IMR-90 (cell line): Measurements from ENCODE around the gene ZNF772. TPM values are rescaled to one million over a fixed set of nuclear protein-coding genes. Genes with fewer than 3 reads are reported as not detected.

ENCODE experiments used
- ATAC-seq: fragments of 200-7000 bp; cut with Tn5 transposase; 2 replicates; pipeline ENCODE4 v1.9.1; 2020; ENCODE audit warnings: low read depth, mild to moderate bottlenecking, moderate library complexity
- Bru-seq: library from RNA; stranded (reverse); fragments of 400-500 nt; gene quantifications from one replicate; lab custom pipeline; 2021; lab: Mats Ljungman, UMichigan
- BruChase-seq, 2 experiments: library from RNA; stranded (reverse); fragments of 400-500 nt; gene quantifications; one replicate each; lab custom pipeline; 2021; lab: Mats Ljungman, UMichigan
- BruUV-seq: library from RNA; stranded (reverse); fragments of 400-500 nt; replicated peaks from 2 replicates; lab custom pipeline; 2021; lab: Mats Ljungman, UMichigan
- CTCF ChIA-PET: fragments of 300-600 bp; formaldehyde crosslinking; extraction: SDS; loops from one replicate; lab custom pipeline; 2021; ENCODE audit warnings: antibody characterized with exemption; lab: Yijun Ruan, JAX
- POLR2A ChIA-PET: fragments of 300-600 bp; sonication (Branson Sonifier 250); formaldehyde crosslinking; loops from one replicate; lab custom pipeline; 2022; ENCODE audit warnings: antibody characterized with exemption; ENCODE audit not compliant: unreplicated experiment; lab: Charles Lee
- DNase-seq: peaks from one replicate; pipeline ENCODE4 v3.0.0; 2013
- H2AFZ ChIP-seq: replicated peaks from 2 replicates; pipeline ENCODE3; 2013; ENCODE audit warnings: low read length, mild to moderate bottlenecking; ENCODE audit not compliant: poor library complexity
- H2AK5ac ChIP-seq: 2 replicates; pipeline ENCODE4 v1.6.1; 2013; ENCODE audit warnings: low read depth, low read length, inconsistent platforms
- H2AK9ac ChIP-seq: replicated peaks from 2 replicates; pipeline ENCODE3; 2013; ENCODE audit warnings: mild to moderate bottlenecking, low read depth, low read length, moderate library complexity; ENCODE audit not compliant: poor library complexity
- H2BK120ac ChIP-seq: 2 replicates; pipeline ENCODE4 v1.6.1; 2013; ENCODE audit warnings: low read depth, low read length, inconsistent platforms
- H2BK15ac ChIP-seq: 3 replicates; pipeline ENCODE4 v1.6.1; 2013; ENCODE audit warnings: low read depth, low read length, inconsistent platforms
- H2BK20ac ChIP-seq: 2 replicates; pipeline ENCODE4 v1.6.1; 2013; ENCODE audit warnings: low read depth, mild to moderate bottlenecking, inconsistent platforms, low read length, moderate library complexity
- H2BK5ac ChIP-seq: 2 replicates; pipeline ENCODE4 v1.6.1; 2013; ENCODE audit warnings: mild to moderate bottlenecking, low read depth, low read length, inconsistent platforms; ENCODE audit not compliant: poor library complexity, severe bottlenecking
- H3K14ac ChIP-seq: replicated peaks from 2 replicates; pipeline ENCODE4 v1.6.1; 2013; ENCODE audit warnings: low read depth, low read length, inconsistent platforms
- H3K18ac ChIP-seq: 2 replicates; pipeline ENCODE4 v1.6.1; 2013; ENCODE audit warnings: low read depth, low read length, control low read depth
- H3K23ac ChIP-seq: 2 replicates; pipeline ENCODE4 v1.6.1; 2013; ENCODE audit warnings: low read depth, low read length, inconsistent platforms
- H3K27ac ChIP-seq: 2 replicates; pipeline ENCODE4 v1.5.1; 2013; ENCODE audit warnings: mild to moderate bottlenecking, control low read depth, low read length; ENCODE audit not compliant: insufficient read depth
- H3K27me3 ChIP-seq: 2 replicates; pipeline ENCODE4 v1.6.1; 2013; ENCODE audit warnings: low read length; ENCODE audit not compliant: control insufficient read depth, insufficient read depth
- H3K36me3 ChIP-seq: 2 replicates; pipeline ENCODE4 v1.6.1; 2013; ENCODE audit warnings: low read length, mixed read lengths; ENCODE audit not compliant: control insufficient read depth, insufficient read depth
- H3K4ac ChIP-seq: 2 replicates; pipeline ENCODE4 v1.6.1; 2013; ENCODE audit warnings: low read depth, low read length, inconsistent platforms
- H3K4me1 ChIP-seq: 2 replicates; pipeline ENCODE4 v1.6.1; 2013; ENCODE audit warnings: low read length, mixed read lengths; ENCODE audit not compliant: control insufficient read depth, insufficient read depth
- H3K4me2 ChIP-seq: 2 replicates; pipeline ENCODE4 v1.6.1; 2013; ENCODE audit warnings: low read depth, mild to moderate bottlenecking, control low read depth, low read length, moderate library complexity
- H3K4me3 ChIP-seq: 2 replicates; pipeline ENCODE4 v1.5.1; 2013; ENCODE audit warnings: low read depth, mild to moderate bottlenecking, control low read depth, low read length, moderate library complexity; ENCODE audit not compliant: insufficient read depth
- H3K56ac ChIP-seq: 2 replicates; pipeline ENCODE4 v1.6.1; 2013; ENCODE audit warnings: low read length, inconsistent platforms; ENCODE audit not compliant: insufficient read depth; ENCODE audit errors: extremely low read depth
- H3K79me1 ChIP-seq, 2 experiments: 2 replicates each; pipeline ENCODE4 v1.6.1; 2013; ENCODE audit warnings: low read length in 2 of 2, inconsistent platforms in 1 of 2, low read depth in 1 of 2
- H3K9ac ChIP-seq: 2 replicates; pipeline ENCODE4 v1.6.1; 2013; ENCODE audit warnings: low read depth, low read length, control low read depth
- H3K9me1 ChIP-seq: 2 replicates; pipeline ENCODE4 v1.6.1; 2013; ENCODE audit warnings: low read length, inconsistent platforms; ENCODE audit not compliant: insufficient read depth
- H3K9me3 ChIP-seq: 2 replicates; pipeline ENCODE4 v1.6.1; 2013; ENCODE audit warnings: low read length; ENCODE audit not compliant: control insufficient read depth, insufficient read depth
- H4K20me1 ChIP-seq: 2 replicates; pipeline ENCODE4 v1.6.1; 2013; ENCODE audit warnings: low read length, inconsistent platforms; ENCODE audit not compliant: insufficient read depth
- H4K5ac ChIP-seq: 2 replicates; pipeline ENCODE4 v1.6.1; 2013; ENCODE audit warnings: mild to moderate bottlenecking, low read depth, low read length, control low read depth
- H4K8ac ChIP-seq, 2 experiments: 2 replicates each; pipeline ENCODE4 v1.6.1; 2013; ENCODE audit warnings: low read depth in 2 of 2, low read length in 2 of 2, control low read depth in 1 of 2, inconsistent platforms in 1 of 2
- H4K91ac ChIP-seq: 2 replicates; pipeline ENCODE4 v1.6.1; 2013; ENCODE audit warnings: low read depth, low read length, inconsistent platforms; ENCODE audit not compliant: insufficient read depth
- BHLHE40 ChIP-seq: fragments of 150-350 bp; IDR thresholded peaks from 2 replicates; pipeline ENCODE4 v1.6.1; 2016; ENCODE audit warnings: mild to moderate bottlenecking, low read depth, low read length
- CHD1 ChIP-seq: IDR thresholded peaks from 2 replicates; pipeline ENCODE4 v1.6.1; 2012; ENCODE audit warnings: low read depth, low read length, improper control_type of control experiment
- MAZ ChIP-seq: IDR thresholded peaks from 2 replicates; pipeline ENCODE4 v1.6.1; 2012; ENCODE audit warnings: low read depth, mild to moderate bottlenecking, low read length, improper control_type of control experiment, moderate library complexity, borderline replicate concordance
- MXI1 ChIP-seq: IDR thresholded peaks from 2 replicates; pipeline ENCODE4 v1.6.1; 2012; ENCODE audit warnings: low read depth, mild to moderate bottlenecking, low read length, moderate library complexity, borderline replicate concordance
- NFE2L2 ChIP-seq: fragments of 150-350 bp; IDR thresholded peaks from 2 replicates; pipeline ENCODE4 v1.6.1; 2016; ENCODE audit warnings: low read depth, mild to moderate bottlenecking, low read length
- RAD21 ChIP-seq: IDR thresholded peaks from 2 replicates; pipeline ENCODE4 v1.6.1; 2012; ENCODE audit warnings: low read length, improper control_type of control experiment
- RFX5 ChIP-seq: IDR thresholded peaks from 2 replicates; pipeline ENCODE4 v1.8.0; 2012; ENCODE audit warnings: low read depth, mild to moderate bottlenecking, low read length, moderate library complexity
- SMC3 ChIP-seq: fragments of 150-350 bp; IDR thresholded peaks from 2 replicates; pipeline ENCODE4 v1.6.1; 2016; ENCODE audit warnings: low read depth, mild to moderate bottlenecking, antibody characterized with exemption, low read length, moderate library complexity
- WGBS, 2 experiments: methylation state at CpG; one replicate each; pipeline versions ENCODE4 v1.1.5 to v1.1.7; 2013; ENCODE audit warnings: missing lambda C conversion rate in 2 of 2; ENCODE audit not compliant: insufficient read length in 1 of 2; ENCODE audit errors: extremely low coverage in 2 of 2; 5-methylcytosine and 5-hydroxymethylcytosine counted together
- dilution Hi-C: fragments of 300-500 bp; cut with HindIII; formaldehyde crosslinking; loops from one replicate; pipeline ENCODE4 v1.14.3; 2018; ENCODE audit warnings: low sequenced_read_pairs; ENCODE audit not compliant: unreplicated experiment
- in situ Hi-C: fragments of 300-500 bp; cut with MboI; formaldehyde crosslinking; loops from 3 replicates; pipeline ENCODE4 v1.14.3; 2019; ENCODE audit warnings: low sequenced_read_pairs, inconsistent platforms, mixed read lengths
- intact Hi-C: fragments of 100-400 bp; cut with micrococcal nuclease; formaldehyde crosslinking; loops from 2 replicates; pipeline ENCODE4 v1.10.0; 2022
- long read RNA-seq: library from polyadenylated mRNA; unstranded; transcript quantifications from one replicate; pipeline ENCODE4 v2.0.0, GENCODE V29; 2021; ENCODE audit not compliant: unreplicated experiment
- polyA plus RNA-seq, 3 experiments: library from polyadenylated mRNA; depleted of rRNA; stranded (reverse); fragments of >200 nt; gene quantifications; 2 replicates each; pipeline ENCODE4 v1.2.3, GENCODE V29; 2012; ENCODE audit warnings: low replicate concordance in 1 of 3
- total RNA-seq: library from RNA; depleted of rRNA; stranded (reverse); fragments of >200 nt; gene quantifications from 2 replicates; pipeline ENCODE4 v1.2.3, GENCODE V29; 2012; rRNA removed
- TF ChIP-seq, protein P1 (sequence below): conservative IDR thresholded peaks from 2 replicates; pipeline ENCODE4 v1.5.1; 2012; ENCODE audit warnings: mild to moderate bottlenecking, low read depth, low read length, improper control_type of control experiment

Gene ZNF772
- total RNA-seq (25.6 and 33.0 TPM in 2 replicates), polyA plus RNA-seq (2012; rRNA removed) (2.9 and 4.6 TPM in 2 replicates), Bru-seq, nascent RNA (percentile 69 among the genes with signal in this experiment), BruChase-seq, experiment 1, labeled RNA remaining after a 6-hour chase (percentile 80 among the genes with signal in this experiment), BruChase-seq, experiment 2, labeled RNA remaining after a 2-hour chase (percentile 92 among the genes with signal in this experiment)
- 1.4 and 2.0 TPM in 2 replicates for polyA plus RNA-seq (2012; cell fraction: cytosol; rRNA removed)
- polyA plus RNA-seq (2012; cell fraction: nucleus; rRNA removed; ENCODE audit: low replicate concordance) = 1.4 and 3.5 TPM in 2 replicates
- long read RNA-seq, partial matches to known transcripts = 0 of 4 reads
- long read RNA-seq, other reads (novel, unspliced or antisense) = 2 of 4 reads

DNA sequence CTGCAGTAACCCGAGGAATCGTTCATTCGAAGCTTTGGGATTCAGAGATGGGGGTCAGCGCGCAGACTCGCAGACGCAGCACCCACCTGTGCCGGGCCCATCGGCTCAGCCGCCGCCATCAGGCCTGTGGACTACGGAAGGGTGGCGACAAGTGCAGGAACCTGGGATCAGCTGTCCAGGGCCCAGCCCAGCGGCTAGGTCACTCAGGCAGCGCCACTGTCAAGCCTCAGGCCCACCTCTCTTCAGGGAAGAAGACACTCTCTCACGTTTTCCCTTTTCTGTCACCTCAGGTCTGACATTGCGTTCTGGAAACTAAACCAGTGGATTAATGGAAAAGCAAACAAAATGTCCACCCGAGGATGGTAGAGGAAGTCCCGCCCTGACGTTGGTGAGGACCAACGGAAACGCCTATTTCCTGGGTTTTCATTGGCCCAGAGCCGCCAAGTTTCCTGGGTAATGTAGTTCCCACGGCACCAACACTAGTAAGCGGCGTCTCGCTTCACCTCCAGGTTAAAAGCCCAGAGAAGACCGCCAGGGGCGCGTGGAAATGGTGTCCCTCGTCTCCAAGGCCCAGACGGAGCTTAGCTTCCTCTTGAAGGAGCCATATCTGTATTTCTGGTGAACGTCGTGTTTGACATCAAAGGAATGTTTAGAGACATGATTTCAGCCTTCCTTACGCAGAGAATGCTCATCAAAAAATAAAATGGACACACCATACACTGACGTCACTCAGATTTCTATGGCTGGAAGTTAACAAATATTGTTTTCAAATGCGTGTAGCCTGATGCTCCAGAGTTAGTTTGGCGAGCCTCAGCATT is at the start of gene ZNF772:
ZNF772 (minus strand) TSS at position 376 of the 818 bp plus-strand sequence; CDS start at position 119, 257 bp downstream.
- dilution Hi-C loops = no loop called here
- Histone ChIP-seq H4K5ac (peak within 1 kb of the TSS; percentile 96), H3K9me1 (no peaks in the 10 kb centered on the region), H3K27ac (peak within 1 kb of the TSS; percentile 71), H3K4me1 (peaks cover 4% of the 10 kb centered on the region; the same call in 1 of the 2 replicates), H3K18ac (peak within 1 kb of the TSS; percentile 67; the same call in 1 of the 2 replicates), H3K36me3 (peaks cover 35% of the 10 kb centered on the region), H2AFZ (peak within 1 kb of the TSS; percentile 96), H2BK120ac (no peak within 1 kb of the TSS), H2AK9ac (peak within 1 kb of the TSS; percentile 79), H2BK5ac (peak within 1 kb of the TSS; percentile 85), H3K56ac (no peak within 1 kb of the TSS), H3K27me3 (no peaks in the 10 kb centered on the region), H2BK15ac (no peak within 1 kb of the TSS), H4K8ac (peak within 1 kb of the TSS; percentile 80 to 98), H3K23ac (peak within 1 kb of the TSS; percentile 46; the same call in 1 of the 2 replicates), H3K9ac (peak within 1 kb of the TSS; percentile 87), H3K4me2 (peak within 1 kb of the TSS; percentile 73), H3K9me3 (peaks cover 45% of the 10 kb centered on the region), H4K91ac (peak within 1 kb of the TSS; percentile 82), H4K20me1 (no peaks in the 10 kb centered on the region), H3K14ac (peak within 1 kb of the TSS; percentile 82), H2AK5ac (peak within 1 kb of the TSS; percentile 37), H3K79me1 (peaks cover 33 to 34% of the 10 kb centered on the region in 2 experiments), H3K4me3 (peak within 1 kb of the TSS; percentile 81), H2BK20ac (no peak within 1 kb of the TSS), H3K4ac (peak within 1 kb of the TSS; percentile 71)
- CTCF ChIA-PET = interaction anchor here (0.5 to 1.6 kb wide), 4 partner anchors 9 to 26 kb away, joined by 3 to 6 read pairs (median 4); no protein-coding TSS in a partner anchor
- BruUV-seq = no TSS peak
- intact Hi-C loops = no loop called here
- peak; percentile 96 for DNase-seq
- TF ChIP-seq NFE2L2 (no peak), MXI1 (no peak), BHLHE40 (no peak), CHD1 (no peak), RAD21 (peak; percentile 46), MAZ (peak; percentile 29; the same call in 1 of the 2 replicates), SMC3 (peak; percentile 18; the same call in 1 of the 2 replicates), RFX5 (no peak)
- TF ChIP-seq, protein P1, sequence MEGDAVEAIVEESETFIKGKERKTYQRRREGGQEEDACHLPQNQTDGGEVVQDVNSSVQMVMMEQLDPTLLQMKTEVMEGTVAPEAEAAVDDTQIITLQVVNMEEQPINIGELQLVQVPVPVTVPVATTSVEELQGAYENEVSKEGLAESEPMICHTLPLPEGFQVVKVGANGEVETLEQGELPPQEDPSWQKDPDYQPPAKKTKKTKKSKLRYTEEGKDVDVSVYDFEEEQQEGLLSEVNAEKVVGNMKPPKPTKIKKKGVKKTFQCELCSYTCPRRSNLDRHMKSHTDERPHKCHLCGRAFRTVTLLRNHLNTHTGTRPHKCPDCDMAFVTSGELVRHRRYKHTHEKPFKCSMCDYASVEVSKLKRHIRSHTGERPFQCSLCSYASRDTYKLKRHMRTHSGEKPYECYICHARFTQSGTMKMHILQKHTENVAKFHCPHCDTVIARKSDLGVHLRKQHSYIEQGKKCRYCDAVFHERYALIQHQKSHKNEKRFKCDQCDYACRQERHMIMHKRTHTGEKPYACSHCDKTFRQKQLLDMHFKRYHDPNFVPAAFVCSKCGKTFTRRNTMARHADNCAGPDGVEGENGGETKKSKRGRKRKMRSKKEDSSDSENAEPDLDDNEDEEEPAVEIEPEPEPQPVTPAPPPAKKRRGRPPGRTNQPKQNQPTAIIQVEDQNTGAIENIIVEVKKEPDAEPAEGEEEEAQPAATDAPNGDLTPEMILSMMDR = peak; percentile 78
- POLR2A ChIA-PET = no interaction called here
- ATAC-seq = peak; percentile 100
- 7% methylated on average over 5 of the region's 38 CpGs; no CpG with 5 or more reads in 1 of the 2 experiments for WGBS, 2 experiments
- in situ Hi-C loops = no loop called here
